G401.6 (cell line): ENCODE data around the gene PGAP3.

Experiments used
- FAIRE-seq: peaks from 2 replicates; lab custom pipeline; 2012; peaks lifted over from hg19 to GRCh38; lab: Jason Lieb, UNC

PGAP3 gene

GRCh38 chr17:39621523-39622379, 66.1 kb downstream of the PGAP3 start:
- FAIRE-seq: peak; percentile 71
